ENCODE measurements around the gene PARP9. TPM values are rescaled to one million over a fixed set of nuclear protein-coding genes. Genes with fewer than 3 reads are reported as not detected.

The PARP9 gene
- 53.6 and 54.2 TPM in 2 replicates for total RNA-seq (2013; cell fraction: nucleolus; rRNA removed)
- 41.3 and 54.2 TPM in 2 replicates for total RNA-seq (2014; rRNA removed)
- 58.9 and 61.8 TPM in 2 replicates for total RNA-seq (2014; rRNA removed; fragmentation: Illumina TruSeq; extraction: Trizol)
- 46.2 and 49.6 TPM in 2 replicates for total RNA-seq (2021)
- polyA plus RNA-seq (2011; ENCODE audit: low read depth), result 12.1 TPM
- polyA plus RNA-seq (2011; rRNA removed), result 122 and 154 TPM in 2 replicates
- 59.0 and 65.8 TPM in 2 replicates for polyA plus RNA-seq (2011; cell fraction: cytosol; rRNA removed)
- polyA plus RNA-seq (2011; cell fraction: nucleus; rRNA removed), result 72.6 and 102 TPM in 2 replicates
- 12.8 and 16.9 TPM in 2 replicates for polyA plus RNA-seq (2012)
- 69.4 and 91.3 TPM in 2 replicates for polyA plus RNA-seq (2014; fragmentation: Illumina TruSeq; extraction: Trizol)
- 10 to 100 TPM; 34.0 to 40.4 TPM for polyA plus RNA-seq (2014; fragmentation: Nextera tagmentation; extraction: Ambion mirVana)
- polyA plus RNA-seq (2014; rRNA removed), result 44.8 and 56.6 TPM in 2 replicates
- polyA plus RNA-seq (2016; fragmentation: Nextera tagmentation; extraction: Ambion mirVana), result 10 to 100 TPM; 40.7 to 46.0 TPM
- polyA minus RNA-seq (2011; rRNA and poly(A)+ RNA removed), result 55.6 and 64.0 TPM in 2 replicates
- 20.0 and 21.8 TPM in 2 replicates for polyA minus RNA-seq (2011; cell fraction: cytosol; rRNA and poly(A)+ RNA removed)
- polyA minus RNA-seq (2011; cell fraction: nucleus; rRNA and poly(A)+ RNA removed), result 17.0 and 20.1 TPM in 2 replicates
- percentile 91 among the genes with signal in this experiment for Bru-seq, nascent RNA
- BruChase-seq, experiment 1, labeled RNA remaining after a 6-hour chase, result percentile 90 among the genes with signal in this experiment
- percentile 91 among the genes with signal in this experiment for BruChase-seq, experiment 2, labeled RNA remaining after a 2-hour chase
- long read RNA-seq, experiment 1, partial matches to known transcripts, result 14 of 40 reads
- long read RNA-seq, experiment 1, other reads (novel, unspliced or antisense), result 21 of 40 reads
- long read RNA-seq, experiment 2, full-length matches to known transcripts, result 21 of 744 reads
- long read RNA-seq, experiment 2, partial matches to known transcripts, result 500 of 744 reads
- long read RNA-seq, experiment 2, other reads (novel, unspliced or antisense), result 223 of 744 reads

GRCh38 chr3:122564155-122564912 lies at the start of gene PARP9, which contains the start of gene DTX3L:
PARP9 (minus strand) TSS chr3:122564300; CDS start chr3:122559620, 4,680 bp downstream.
DTX3L (plus strand) TSS chr3:122564338; CDS start chr3:122564427, 89 bp downstream.
- H3K27me3 ChIP-seq (replicated peaks in 1 of 2; ENCODE audit: control insufficient read depth in 2 of 2, insufficient read depth in 2 of 2, low read length in 1 of 2), result no peaks in the 10 kb centered on the region
- H3K4me1 ChIP-seq (ENCODE audit: control insufficient read depth, insufficient read depth, low read length), result peaks cover 4% of the 10 kb centered on the region; the same call in 1 of the 2 replicates
- under 1% methylated on average over 56 of the region's 56 CpGs for WGBS (ENCODE audit: insufficient coverage, insufficient replicate concordance, low lambda C conversion rate, missing lambda C conversion rate)
- CTCF ChIA-PET, result interaction anchor here (0.8 to 5.5 kb wide), 6 partner anchors 11 to 115 kb away, joined by 3 to 59 read pairs (median 8); partner anchors contain the start of genes KPNA1, PARP14 and PARP15
- intact Hi-C loops (cut with micrococcal nuclease; ENCODE audit: unreplicated experiment) (loop anchor here (1.0 to 10.0 kb wide), 5 partner anchors 12 to 463 kb away; partner anchors contain the start of genes HSPBAP1, SEMA5B and SLC49A4), in situ Hi-C loops (cut with MboI) (no loop called here)
- RAD21 ChIA-PET (ENCODE audit: unreplicated experiment), result interaction anchor here (0.8 to 11.8 kb wide), 9 partner anchors 13 to 119 kb away, joined by 3 to 236 read pairs (median 7); partner anchors contain the start of genes PARP14 and PARP15
- H3K79me2 ChIP-seq (ENCODE audit: control insufficient read depth, insufficient read depth, low read length), result peaks cover 34% of the 10 kb centered on the region
- H3K9ac ChIP-seq (ENCODE audit: control insufficient read depth, insufficient read depth, low read length), result peak within 1 kb of the TSS; percentile 96
- DNase-seq (ENCODE audit: low read depth, low spot score) (no peak), FAIRE-seq (peak; percentile 73), ATAC-seq (peak; percentile 82)
- no peaks in the 10 kb centered on the region for H4K20me1 ChIP-seq (ENCODE audit: control insufficient read depth, insufficient read depth)
- peak within 1 kb of the TSS; percentile 57 for H3K4me3 ChIP-seq
- no peaks in the 10 kb centered on the region for H3K9me3 ChIP-seq (replicated peaks; ENCODE audit: control insufficient read depth, insufficient read depth, low read length)
- POLR2A ChIA-PET, result interaction anchor here (0.6 to 7.0 kb wide), 12 partner anchors 12 to 174 kb away, joined by 3 to 79 read pairs (median 4); partner anchors contain the start of genes PARP14 and PARP15
- H3K4me2 ChIP-seq (ENCODE audit: control insufficient read depth, insufficient read depth), result peak within 1 kb of the TSS; percentile 58
- H3K27ac ChIP-seq (ENCODE audit: control insufficient read depth, insufficient read depth), result peak within 1 kb of the TSS; percentile 82
- SMC1A ChIA-PET (ENCODE audit: uncharacterized antibody, unreplicated experiment), result interaction anchor here (0.8 to 5.7 kb wide), 10 partner anchors 11 to 134 kb away, joined by 3 to 68 read pairs (median 4); partner anchors contain the start of genes PARP14 and PARP15
- H2AFZ ChIP-seq (ENCODE audit: control insufficient read depth, low read depth, low read length), result peak within 1 kb of the TSS; percentile 73
- peaks cover 0 to 5% of the 10 kb centered on the region in 2 experiments; a peak in 1 of 4 replicates for H3K36me3 ChIP-seq (ENCODE audit: control insufficient read depth in 2 of 2, insufficient read depth in 2 of 2, low read length in 1 of 2)
- no TSS peak for BruUV-seq (replicated peaks)
- TF ChIP-seq CHD4 (IDR thresholded peaks at IDR 0.05) (no peak), TCF12 (IDR thresholded peaks at IDR 0.05; ENCODE audit: low read depth, low read length) (peak; percentile 63; the same call in 1 of the 2 replicates), CHD1 (IDR thresholded peaks at IDR 0.05; ENCODE audit: low read depth, low read length) (no peak), ZNF217 (IDR thresholded peaks at IDR 0.05) (0 out of 2 replicates have a peak, but pooled peaks have one; percentile 64), SPI1 (IDR thresholded peaks at IDR 0.05; ENCODE audit: borderline replicate concordance, insufficient read depth, low read depth, low read length) (peak; percentile 26; the same call in 1 of the 2 replicates), CHD2 (IDR thresholded peaks at IDR 0.05; ENCODE audit: borderline replicate concordance, low read depth, low read length) (0 out of 2 replicates have a peak, but pooled peaks have one; percentile 37), BCL11A (IDR thresholded peaks at IDR 0.05; ENCODE audit: low read depth, low read length) (no peak), RAD51 (IDR thresholded peaks at IDR 0.05) (no peak), ZBTB11 (CRISPR knock-in tag; IDR thresholded peaks at IDR 0.05) (no peak), SMAD1 (IDR thresholded peaks at IDR 0.05; ENCODE audit: low read depth, partially characterized antibody) (no peak), SKIL (IDR thresholded peaks at IDR 0.05; ENCODE audit: low read depth, poor library complexity, severe bottlenecking) (no peak), NFYB (IDR thresholded peaks at IDR 0.05; ENCODE audit: insufficient read depth, low read depth, low read length) (no peak)

Measured in GM12878 (cell line).